ENCODE measurements around the gene RNF14.

Gene RNF14

DNA sequence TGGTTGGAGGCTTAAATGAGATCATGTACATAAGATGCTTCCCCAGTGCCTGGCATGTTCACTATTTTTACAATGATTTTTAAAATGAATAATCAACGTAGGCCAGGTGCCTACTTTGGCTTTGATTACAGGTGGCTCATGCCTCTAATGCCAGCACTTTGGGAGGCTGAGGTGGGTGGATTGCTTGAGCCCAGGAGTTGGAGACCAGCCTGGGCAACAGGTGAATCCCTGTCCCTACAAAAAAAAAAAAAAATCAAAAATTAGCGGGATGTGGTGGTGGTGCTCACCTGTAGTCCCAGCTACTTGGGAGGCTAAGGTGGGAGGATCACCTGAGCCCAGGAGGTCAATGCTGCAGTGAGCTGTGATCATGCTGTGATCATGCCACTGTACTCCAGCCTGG lies 20.1 kb upstream of the RNF14 start:
- DNase-seq (ENCODE audit: low read depth): no peak

DNA sequence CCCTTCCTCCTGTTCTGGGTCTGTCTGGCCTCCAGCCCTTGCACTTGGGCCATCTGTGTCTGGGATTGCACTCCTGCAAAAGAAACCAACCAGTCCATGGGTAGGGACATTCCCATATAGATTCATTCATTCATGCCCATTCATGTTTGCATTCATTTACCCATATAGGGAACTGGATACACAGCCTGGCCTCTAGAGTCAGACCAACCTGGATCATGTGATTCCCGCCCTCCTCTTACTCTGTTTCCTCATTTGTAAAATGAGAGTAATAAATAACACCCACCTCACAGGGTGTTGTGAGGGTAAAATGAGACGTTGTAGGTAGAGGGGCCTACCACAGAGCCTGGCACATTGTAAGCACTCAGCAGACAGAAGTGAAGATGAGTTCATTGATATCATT lies 19.4 kb upstream of the RNF14 start:
- DNase-seq (ENCODE audit: low read depth): no peak

DNA sequence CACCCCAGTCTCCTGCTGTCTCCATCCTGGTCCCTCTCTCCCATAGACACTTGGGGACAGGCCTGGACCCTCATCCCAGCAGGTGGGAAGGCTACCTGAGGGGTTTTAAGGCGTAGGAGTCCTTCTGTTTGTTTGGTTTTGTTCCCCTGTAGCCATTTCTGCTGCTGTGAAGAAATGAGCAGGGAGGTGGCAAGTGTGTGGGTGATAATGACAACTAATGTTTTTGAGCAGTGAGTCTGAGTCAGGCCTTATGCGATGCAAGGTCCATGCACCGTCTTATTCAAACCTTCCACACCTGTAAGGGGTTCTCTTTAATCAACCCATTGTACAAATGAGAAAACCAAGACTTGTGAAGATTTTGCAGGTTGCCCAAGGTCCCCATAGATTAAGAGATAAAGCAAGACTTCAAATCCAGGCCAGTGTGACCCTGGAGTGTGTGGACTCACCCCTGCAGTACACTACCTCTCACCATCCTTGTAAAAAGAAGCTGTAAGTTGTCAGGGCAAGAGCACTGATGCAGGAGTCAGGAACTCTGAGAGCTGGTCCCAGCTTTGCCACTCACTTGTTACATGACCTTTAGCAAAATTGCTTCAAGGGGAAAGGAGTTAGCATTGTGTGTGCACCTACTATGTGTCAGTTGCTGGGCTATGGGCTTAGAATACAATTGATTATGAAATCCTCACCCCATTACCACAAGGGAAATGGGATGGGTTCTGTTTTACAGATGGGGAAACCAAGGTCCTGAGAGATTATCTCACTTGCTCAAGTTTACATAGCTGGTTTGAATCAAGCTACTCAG lies 18.5 kb upstream of the RNF14 start:
- DNase-seq (ENCODE audit: low read depth): no peak

DNA sequence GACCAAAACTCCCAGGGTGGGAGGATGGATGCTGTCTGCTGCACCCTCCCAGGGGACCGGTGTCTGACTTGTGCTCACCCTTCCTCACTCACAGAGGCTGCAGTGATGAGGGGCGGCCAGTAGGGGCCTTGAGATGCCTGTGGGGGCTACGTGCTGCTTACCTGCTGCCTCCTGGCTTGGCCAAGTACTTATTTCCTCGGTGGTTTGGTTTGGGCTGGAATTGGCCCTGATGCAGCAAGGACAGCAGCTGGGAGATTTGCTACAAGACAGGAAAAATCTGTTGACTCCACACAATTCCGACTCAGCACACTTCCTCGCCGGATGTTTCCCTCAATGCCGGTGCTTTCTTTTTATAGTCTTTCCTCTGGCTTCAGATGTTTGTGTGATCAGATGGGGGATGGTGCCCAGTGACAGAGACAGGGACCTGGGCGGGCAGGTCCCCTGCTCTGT lies 17.5 kb upstream of the RNF14 start:
- no peak for DNase-seq (ENCODE audit: low read depth)

DNA sequence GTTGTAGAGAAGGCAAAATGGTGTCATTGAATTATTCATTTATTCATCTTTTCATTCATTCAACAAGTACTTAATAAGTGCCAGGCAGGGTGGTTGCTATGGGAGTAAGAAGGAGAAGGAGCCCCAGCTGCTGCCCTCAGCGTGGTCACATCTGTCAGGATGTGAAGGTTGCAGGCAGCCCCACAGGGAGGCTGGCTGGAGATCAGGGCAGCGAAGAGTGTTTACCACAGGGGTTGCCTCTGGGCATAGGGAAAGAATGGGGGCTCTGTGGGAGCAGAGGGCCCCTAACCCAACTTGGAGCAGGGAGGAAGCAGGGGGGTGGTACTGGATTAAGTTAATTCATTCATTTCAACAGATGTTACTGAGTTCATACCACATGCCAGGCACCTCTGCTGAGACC lies 16.9 kb upstream of the RNF14 start:
- no peak for DNase-seq (ENCODE audit: low read depth)

DNA sequence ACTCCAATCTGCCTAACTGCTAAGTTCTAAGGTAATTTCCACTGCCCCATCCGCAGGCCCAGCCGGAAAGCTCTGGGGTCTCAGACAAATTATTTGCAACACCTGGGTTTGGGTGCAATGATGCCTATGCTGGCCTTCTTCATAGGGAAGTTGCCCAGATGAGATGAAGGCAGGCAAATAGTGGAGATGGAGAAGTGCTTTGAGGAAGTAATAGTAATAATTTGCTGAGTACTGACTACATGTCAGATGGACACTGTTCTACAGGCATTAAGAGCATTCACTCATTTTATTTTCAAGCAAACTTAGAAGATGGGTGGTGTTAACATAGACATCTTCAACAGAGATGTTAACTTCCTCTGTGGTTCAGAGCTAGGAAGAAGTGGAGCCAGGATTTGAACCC lies 14.7 kb upstream of the RNF14 start:
- no peak for DNase-seq (ENCODE audit: low read depth)

DNA sequence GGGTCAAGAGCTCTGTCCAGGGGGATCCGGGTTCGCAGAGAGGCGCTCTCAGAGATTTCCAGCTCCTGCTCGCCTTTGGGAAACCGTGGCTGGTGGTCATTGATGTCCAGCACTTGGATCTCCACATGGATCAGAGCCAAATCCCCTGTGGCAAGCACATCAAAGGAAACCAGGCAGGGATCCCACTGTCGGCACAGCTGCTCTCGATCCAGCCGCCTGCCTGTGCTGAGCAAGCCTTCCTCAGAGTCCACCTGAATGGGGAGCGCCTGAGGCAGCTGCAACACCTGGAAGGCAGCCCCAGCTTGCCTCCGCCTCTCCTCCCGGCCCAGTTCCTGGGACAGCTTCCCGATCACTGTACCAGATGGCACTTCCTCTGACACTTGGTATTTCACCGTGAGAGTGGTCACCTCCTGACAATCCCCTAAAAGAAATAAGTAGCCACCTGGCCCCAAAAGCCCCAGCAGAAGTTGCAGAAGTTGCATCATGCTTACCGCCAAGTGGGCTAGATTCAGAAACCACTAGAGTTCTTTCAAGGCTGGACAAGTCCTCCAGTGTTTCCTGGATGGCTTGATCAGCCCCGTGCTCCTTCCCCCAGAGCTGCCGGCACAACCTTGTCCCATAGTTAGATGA lies 11.4 kb upstream of the RNF14 start:
- DNase-seq (ENCODE audit: low read depth): no peak

DNA sequence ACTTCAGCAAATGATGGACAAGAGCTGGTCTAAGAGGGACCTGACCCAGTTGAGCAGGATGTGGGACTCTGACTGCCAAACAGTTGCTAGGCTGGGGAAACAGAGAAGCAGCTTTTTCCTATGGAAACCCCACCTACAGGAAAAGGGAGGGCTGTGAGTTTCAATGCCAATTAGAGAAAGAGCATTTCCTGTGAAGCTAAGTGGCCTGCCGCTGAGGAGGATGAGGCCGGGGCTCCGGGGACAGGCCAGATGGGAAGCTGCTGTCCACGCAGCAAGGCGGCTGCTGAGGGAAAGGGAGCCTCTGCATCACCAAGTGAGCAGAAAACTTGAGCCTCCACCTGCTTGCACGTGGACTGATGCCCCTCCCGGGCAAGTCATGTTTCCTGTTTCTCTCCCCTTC lies 10.8 kb upstream of the RNF14 start, which contains the start of gene PCDH12:
TSS of gene PCDH12 (minus strand) at position 90 of the 400 bp plus-strand sequence. CDS start 351 bp downstream, outside the sequence.
- no peak for DNase-seq (ENCODE audit: low read depth)

DNA sequence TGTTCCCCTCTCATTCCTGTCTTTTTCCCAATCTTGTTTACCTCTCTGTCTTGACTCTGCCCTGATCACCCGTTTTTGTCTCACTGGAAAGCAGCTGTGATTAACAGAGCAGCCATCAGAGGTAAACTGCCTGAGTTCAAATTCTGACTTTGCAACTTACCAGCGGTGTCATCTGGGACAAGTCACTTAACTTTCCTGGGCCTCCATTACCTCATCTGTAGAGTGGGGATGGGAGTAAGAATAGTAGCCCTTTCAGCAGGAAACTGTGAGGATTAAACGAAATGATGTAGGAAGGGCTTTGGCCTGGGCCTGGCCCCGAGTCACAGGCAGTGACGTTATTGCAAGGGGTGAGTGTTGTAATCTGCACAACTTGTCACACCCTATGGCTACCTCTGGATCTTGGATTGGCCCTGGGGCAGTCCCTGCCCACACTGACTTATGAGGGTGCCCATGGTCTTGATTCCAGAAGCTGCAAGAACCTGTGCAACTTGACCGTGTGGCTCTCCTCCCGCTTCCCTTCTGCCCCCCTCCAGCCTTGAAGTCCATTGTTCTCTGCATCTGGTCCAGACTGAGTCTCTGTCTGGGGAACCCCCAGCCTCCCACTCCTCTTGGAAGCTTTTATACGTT lies 10.2 kb upstream of the RNF14 start:
- DNase-seq (ENCODE audit: low read depth): no peak

DNA sequence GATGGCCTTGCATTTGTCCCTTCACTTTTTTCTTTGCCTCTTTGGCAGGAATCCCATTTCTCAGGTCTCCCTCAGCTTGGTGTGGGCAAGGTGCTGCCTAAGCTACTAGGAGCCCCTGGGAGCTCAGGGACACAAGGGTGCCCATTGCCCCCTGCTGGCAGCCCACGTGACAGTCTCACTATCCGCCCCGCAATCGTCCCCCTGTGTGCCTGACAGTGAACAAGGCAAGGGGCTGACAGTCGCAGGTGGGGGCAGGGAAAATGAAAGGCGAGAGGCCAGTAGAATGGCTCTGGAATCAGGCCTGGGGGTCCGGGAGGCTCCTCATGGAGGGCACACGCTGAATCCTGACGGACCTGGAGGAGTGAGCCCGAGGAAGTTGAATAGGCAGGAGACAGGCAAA lies 8.9 kb upstream of the RNF14 start:
- DNase-seq (ENCODE audit: low read depth): no peak

DNA sequence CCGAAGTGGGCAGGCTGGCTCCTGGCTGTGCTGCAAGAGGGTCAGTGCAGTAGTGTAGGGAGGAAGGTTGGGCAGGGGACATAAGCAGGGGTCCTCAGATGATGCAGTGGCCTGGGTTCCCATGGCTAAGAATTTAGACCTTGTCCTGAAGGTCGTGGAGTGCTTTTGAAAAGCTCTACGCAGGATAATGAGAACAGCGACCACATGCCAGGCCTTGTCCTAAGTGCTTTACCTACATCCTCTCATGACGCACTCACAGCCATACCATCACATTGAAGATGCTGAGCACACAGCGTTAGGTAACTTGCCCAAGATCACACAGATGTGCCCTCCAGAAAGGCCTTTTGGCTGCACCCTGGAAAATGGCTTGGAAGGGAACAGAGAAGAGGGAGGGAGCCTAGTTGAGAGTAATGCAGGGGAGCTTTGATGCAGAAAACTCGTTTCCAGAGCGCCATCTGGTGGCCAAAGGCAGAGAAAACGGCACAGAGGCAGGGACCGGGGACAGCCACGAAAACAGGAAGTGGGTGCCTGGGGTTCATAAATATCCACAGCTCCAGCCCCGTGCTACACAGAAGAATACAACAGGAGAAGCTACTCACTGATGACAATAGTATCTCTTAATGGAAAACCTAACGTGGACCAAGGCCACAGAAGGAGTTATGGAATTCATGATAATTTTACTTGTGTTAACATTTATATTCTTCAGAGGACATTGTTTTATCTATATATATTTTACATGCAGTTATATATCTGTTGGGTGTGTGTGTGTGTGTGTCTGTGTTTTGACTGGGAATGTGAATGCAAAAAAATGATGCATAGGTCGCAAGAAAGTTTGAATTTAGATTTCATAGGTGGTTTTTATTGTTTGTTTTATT lies 8.2 kb upstream of the RNF14 start:
- DNase-seq (ENCODE audit: low read depth): peak; percentile 84

DNA sequence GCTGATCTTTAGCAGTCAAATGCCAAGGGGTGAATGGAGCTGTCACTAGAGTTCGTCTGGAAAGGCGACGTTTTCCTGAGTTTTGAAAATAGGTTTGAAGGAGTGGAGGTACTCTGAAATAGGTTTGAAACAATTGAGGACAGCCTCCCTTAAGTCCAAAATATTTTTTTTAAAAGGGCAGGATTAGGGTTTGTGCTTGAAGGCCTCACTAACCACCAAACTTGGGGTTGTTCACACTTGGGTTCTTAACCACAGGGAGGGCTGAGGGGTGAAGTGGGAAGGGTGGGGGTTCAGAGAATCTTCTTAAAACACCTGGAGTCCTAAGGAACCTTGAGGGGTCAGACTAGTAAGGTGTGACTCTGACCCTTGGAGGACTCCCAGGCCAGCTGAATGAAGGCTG lies 7.4 kb upstream of the RNF14 start:
- DNase-seq (ENCODE audit: low read depth): no peak

DNA sequence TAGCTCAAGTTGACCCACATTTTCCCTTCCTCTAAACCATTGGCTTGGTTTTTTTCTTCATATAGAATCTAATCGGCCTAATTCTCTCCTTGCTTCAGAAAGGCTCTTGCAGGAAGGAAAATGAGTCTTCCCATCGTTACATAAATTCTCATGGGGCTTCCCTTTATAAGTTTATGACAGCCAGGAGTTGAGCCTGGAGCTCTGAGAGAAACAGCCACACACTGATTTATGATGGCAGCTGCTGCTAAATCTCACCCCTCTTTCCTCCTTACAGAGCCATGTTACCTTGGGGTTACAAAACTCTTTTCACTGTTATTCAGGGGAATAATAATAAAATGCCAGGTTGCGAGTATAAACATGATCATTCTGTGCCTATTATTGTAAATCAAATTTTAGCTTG lies 5.2 kb upstream of the RNF14 start:
- no peak for DNase-seq (ENCODE audit: low read depth)

DNA sequence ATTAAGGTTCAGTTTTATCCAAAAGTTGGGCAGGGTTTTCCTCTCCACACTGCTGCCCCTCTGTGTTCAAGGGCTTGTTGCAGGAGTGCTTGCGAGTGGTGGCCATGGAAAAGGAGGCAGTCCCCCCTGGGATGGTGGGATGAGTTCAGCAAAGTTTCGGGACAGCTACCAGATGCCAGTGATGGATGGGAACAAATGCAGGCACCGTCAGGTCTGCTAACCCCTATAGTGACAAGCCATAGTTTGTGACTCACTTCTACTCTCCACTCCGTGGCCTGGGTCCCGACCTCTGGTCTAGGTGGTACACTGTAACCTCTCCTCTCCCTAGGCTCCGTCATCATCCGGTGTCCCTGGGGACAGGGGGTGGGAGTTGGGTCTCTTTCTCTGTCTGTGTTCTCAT lies 3.8 kb upstream of the RNF14 start:
- DNase-seq (ENCODE audit: low read depth): no peak

DNA sequence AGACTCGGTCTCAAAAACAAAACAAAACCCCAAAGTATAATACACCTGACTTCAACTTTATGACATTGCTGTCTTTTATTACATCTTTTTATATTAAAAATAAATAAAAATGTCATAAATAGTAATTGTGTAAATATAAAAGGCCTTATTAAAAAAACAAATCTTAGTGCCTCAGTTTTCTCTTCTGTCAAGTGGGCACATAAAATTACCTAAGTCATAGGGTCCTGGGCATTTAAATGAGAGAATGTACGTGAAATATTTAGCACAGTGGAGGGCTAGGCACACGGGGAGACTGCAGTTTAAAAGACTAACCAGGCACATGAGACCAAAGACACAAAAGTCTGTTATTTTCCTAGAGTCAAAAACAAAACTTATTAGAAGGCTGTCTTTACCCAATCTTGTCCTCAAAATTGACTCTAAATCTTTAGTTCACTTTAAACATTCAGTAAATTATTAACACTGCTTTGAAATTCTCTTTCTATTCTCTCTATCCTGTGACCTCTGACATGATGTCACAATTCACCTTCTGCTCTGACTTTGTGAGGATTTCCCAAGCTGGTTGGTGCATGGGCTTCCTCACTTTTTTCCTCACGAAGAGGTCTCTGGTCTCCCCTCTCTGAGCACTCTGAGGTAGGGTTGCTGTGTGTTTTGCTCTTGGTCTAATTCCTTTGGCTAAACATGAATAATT lies 2.5 kb upstream of the RNF14 start:
- DNase-seq (ENCODE audit: low read depth): no peak

DNA sequence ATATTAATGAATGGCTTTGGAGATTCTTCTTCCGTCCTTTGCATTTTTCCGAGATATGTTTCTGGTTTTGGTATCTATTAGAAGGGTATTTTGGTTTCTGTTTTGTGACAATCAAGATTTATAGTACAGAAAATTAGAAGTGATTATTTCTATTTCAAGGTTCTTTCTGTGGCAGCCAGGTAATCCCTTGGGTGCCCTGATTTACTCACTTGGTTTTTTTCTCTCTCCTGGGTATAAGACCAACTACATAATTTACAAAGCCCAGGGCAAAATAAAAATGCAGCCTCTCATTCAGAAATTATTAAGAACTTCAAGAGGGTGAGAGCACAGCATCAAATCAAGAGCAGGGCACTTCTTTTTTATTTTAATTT lies 2.0 kb upstream of the RNF14 start:
- DNase-seq (ENCODE audit: low read depth): no peak

DNA sequence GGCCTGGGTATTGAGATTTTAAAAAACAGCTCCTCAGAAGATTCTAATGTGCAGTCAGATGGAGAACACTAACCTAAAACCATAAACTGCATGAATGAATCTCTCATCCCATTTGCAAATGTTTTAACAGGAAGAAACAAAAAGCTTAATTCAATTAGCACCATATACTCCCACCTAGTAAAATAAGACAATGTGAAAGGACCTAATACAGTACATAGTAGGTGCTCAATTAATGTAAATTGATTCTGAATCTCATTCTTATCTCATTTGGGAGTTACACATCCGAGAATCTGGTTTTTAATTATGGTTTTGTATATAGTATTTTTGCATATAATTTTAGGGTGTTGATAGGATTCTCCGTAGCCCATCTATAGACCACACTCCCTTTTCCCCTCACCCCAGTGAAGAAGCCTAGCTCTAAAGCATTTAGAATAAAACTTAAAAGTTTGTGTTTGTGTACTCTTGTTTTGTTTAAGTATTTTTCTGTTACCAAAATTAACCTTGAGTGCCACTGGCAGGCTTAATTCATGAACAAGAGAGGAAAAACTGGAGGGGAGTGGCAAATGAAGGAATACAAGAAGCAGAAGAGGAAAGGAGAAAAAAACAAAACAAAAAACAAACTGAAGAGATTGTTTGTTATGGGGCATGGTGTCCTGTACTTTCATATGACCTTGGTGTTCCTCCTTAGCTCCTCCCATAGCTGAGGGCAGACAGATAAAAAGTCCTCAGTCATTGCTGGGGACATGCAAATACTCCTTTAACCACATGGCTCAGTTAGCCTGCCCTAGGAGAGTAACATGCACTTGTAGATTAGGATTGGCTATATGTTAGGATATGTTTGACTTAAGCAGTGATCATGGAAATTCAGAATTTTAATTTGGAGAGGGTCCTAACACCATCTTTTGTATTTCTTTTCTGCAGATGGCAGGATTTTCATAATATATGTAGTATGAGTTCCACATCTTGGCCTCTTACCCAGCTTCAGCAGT lies 1.2 kb downstream of the RNF14 start:
- no peak for DNase-seq (ENCODE audit: low read depth)

DNA sequence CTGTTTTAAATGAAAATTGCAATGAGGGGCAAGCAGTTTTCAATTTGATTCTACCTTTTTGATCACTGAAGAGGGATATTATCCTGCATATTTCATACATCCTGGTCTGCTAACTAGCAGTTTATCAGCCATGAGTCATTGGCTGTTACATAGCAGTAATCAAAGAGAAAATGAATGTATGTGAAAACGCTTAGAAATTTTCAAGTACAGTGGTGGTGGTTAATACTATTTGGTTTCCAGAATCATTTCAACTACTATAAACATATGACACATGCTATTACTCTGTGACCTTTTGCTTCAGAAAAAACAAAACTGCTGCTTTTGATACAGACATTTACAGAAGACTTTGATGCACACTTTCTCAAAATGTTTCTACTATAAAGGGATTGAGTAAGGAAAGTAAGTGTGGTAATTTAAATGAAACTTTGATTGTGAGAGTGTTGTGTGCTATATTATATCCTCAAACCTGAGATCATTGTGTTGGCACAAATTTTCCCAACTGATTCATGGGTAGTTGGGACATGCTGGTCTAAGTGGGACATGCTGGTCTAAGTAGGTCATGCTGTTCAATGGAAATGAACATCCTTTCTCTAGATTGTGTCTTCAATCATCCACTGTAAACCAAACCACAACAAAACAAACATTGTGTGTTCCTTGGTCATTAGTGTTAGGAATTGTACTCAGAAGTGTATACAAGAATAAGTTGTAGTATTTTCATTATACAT lies 5.1 kb downstream of the RNF14 start:
- no peak for DNase-seq (ENCODE audit: low read depth)

DNA sequence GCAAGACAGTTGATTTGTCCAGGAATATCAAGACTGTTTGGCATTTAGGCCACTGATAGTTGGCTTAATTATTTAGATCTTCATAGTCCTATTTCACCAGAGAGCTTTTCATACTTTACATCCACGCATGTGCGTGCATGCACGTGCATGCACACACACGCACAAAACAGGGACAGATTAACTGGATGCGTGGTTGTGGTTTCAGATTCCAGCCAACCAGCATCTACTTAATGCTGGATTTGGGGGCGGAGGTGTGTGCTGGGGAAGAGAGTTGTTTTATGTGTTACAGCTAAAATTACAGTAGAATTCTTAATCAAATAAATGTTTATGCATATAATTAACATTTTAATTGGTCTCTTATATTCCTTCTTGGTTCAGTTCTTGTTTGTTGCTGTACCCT lies 7.3 kb downstream of the RNF14 start:
- no peak for DNase-seq (ENCODE audit: low read depth)

DNA sequence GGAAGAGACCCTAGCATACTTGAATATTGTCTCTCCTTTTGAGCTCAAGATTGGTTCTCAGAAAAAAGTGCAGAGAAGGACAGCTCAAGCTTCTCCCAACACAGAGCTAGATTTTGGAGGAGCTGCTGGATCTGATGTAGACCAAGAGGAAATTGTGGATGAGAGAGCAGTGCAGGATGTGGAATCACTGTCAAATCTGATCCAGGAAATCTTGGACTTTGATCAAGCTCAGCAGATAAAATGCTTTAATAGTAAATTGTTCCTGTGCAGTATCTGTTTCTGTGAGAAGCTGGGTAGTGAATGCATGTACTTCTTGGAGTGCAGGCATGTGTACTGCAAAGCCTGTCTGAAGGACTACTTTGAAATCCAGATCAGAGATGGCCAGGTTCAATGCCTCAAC lies 9.5 kb downstream of the RNF14 start:
- DNase-seq (ENCODE audit: low read depth): no peak

All from stimulated activated CD8-positive, alpha-beta memory T cell treated with anti-CD3 and anti-CD28 coated beads, Interleukin-15, amount 100 ng/mL, for 1 hour (primary cell).